Erythroblast (primary cell): ENCODE measurements around the gene CPEB4.

Experiments
- GATA1 ChIP-seq: IDR thresholded peaks from 2 replicates; pipeline ENCODE4 v1.6.1; 2011; ENCODE audit warnings: low read depth, mild to moderate bottlenecking, control low read depth, low read length, moderate library complexity
- POLR2A ChIP-seq: IDR thresholded peaks from 2 replicates; pipeline ENCODE4 v1.6.1; 2011; ENCODE audit warnings: mild to moderate bottlenecking, low read length

DNA sequence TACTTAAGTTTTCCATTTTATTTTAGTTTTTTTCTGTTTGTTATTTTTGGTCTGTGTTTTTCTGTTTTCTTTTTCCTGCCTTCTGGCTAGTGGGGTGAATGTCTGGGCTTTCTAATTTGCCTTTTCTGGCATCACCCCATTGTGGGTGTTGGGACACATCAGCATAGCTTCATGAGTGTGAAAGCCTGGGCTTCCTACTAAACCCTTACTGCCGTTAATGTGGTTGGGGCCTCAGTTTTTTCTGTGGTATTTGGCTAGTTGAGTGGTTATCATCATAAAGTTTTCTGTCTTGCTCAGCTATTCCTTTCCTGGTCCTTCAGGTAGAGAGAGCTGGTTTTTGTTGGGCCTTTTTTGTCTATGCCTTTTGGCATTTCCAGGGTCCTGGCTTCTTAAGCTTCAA, 122.2 kb downstream of the CPEB4 start:
- TF ChIP-seq POLR2A (no peak), GATA1 (no peak)
